ENCODE data around the gene RNF144B. TPM values are rescaled to one million over a fixed set of nuclear protein-coding genes. Genes with fewer than 3 reads are reported as not detected.
"Not testable (repeated sequence)": the region's sequence is repeated elsewhere in the genome, so short reads cannot be mapped to it uniquely, and the experiment has no call there.

Gene RNF144B
- total and polyA plus RNA-seq, 2 donors (not counting 1 experiment from before 2014, with no cell fraction given) = 0.61 to 0.83 TPM

GRCh38 chr6:18353251-18353650, 33.9 kb upstream of the RNF144B start:
- Histone ChIP-seq H3K27me3 (ENCODE audit: control insufficient read depth, insufficient read depth, low read length) (no peaks in the 10 kb centered on the region), H3K4me1 (ENCODE audit: control insufficient read depth, extremely low read depth, insufficient read depth, low read length) (no peaks in the 10 kb centered on the region), H3K79me2 (ENCODE audit: control insufficient read depth, insufficient read depth, low read length) (no peaks in the 10 kb centered on the region), H3K36me3 (ENCODE audit: control insufficient read depth, insufficient read depth, low read length) (no peaks in the 10 kb centered on the region), H4K20me1 (ENCODE audit: control insufficient read depth, extremely low read depth, insufficient read depth, low read length) (no peaks in the 10 kb centered on the region), H3K9ac (ENCODE audit: insufficient read depth, low read length) (no peak overlapping the region), H3K9me3 (ENCODE audit: control insufficient read depth, insufficient read depth, low read depth, low read length) (no peaks in the 10 kb centered on the region), H3K4me2 (ENCODE audit: extremely low read depth, insufficient read depth, low read length) (no peak overlapping the region), H3K4me3 (replicated peaks in 1 of 4; ENCODE audit: control extremely low read depth in 1 of 4, insufficient read depth in 1 of 4, low read depth in 3 of 4, low read length in 4 of 4) (no peak overlapping the region), H2AFZ (ENCODE audit: low read length) (no peak overlapping the region), H3K27ac (ENCODE audit: insufficient read depth, low read length) (no peak overlapping the region)
- DNase-seq (ENCODE audit: low read depth in 2 of 2) = no peak
- no peak for TF ChIP-seq EZH2 (IDR thresholded peaks at IDR 0.05; ENCODE audit: low read length, missing control alignments)
- TF ChIP-seq, protein P1, sequence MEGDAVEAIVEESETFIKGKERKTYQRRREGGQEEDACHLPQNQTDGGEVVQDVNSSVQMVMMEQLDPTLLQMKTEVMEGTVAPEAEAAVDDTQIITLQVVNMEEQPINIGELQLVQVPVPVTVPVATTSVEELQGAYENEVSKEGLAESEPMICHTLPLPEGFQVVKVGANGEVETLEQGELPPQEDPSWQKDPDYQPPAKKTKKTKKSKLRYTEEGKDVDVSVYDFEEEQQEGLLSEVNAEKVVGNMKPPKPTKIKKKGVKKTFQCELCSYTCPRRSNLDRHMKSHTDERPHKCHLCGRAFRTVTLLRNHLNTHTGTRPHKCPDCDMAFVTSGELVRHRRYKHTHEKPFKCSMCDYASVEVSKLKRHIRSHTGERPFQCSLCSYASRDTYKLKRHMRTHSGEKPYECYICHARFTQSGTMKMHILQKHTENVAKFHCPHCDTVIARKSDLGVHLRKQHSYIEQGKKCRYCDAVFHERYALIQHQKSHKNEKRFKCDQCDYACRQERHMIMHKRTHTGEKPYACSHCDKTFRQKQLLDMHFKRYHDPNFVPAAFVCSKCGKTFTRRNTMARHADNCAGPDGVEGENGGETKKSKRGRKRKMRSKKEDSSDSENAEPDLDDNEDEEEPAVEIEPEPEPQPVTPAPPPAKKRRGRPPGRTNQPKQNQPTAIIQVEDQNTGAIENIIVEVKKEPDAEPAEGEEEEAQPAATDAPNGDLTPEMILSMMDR (conservative IDR thresholded peaks at IDR 0.05 in 1 of 2, IDR thresholded peaks at IDR 0.05 in 1 of 2; ENCODE audit: low read depth in 1 of 2, low read length in 2 of 2) = no peak

DNA sequence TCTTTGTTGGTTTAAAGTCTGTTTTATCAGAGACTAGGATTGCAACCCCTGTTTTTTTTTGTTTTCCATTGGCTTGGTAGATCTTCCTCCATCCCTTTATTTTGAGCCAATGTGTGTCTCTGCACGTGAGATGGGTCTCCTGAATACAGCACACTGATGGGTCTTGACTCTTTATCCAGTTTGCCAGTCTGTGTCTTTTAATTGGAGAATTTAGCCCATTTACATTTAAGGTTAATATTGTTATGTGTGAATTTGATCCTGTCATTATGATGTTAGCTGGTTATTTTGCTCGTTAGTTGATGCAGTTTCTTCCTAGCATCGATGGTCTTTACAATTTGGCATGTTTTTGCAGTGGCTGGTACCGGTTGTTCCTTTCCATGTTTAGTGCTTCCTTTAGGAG, 29.6 kb upstream of the RNF144B start:
- H3K79me2 ChIP-seq (ENCODE audit: control insufficient read depth, insufficient read depth, low read length); H3K4me2 ChIP-seq (ENCODE audit: extremely low read depth, insufficient read depth, low read length); H3K9ac ChIP-seq (ENCODE audit: insufficient read depth, low read length); H4K20me1 ChIP-seq (ENCODE audit: control insufficient read depth, extremely low read depth, insufficient read depth, low read length); H3K4me1 ChIP-seq (ENCODE audit: control insufficient read depth, extremely low read depth, insufficient read depth, low read length); DNase-seq (ENCODE audit: low read depth in 2 of 2); H3K36me3 ChIP-seq (ENCODE audit: control insufficient read depth, insufficient read depth, low read length); H2AFZ ChIP-seq (ENCODE audit: low read length); H3K27me3 ChIP-seq (ENCODE audit: control insufficient read depth, insufficient read depth, low read length); H3K27ac ChIP-seq (ENCODE audit: insufficient read depth, low read length); H3K4me3 ChIP-seq (replicated peaks in 1 of 4; ENCODE audit: control extremely low read depth in 1 of 4, insufficient read depth in 1 of 4, low read depth in 3 of 4, low read length in 4 of 4); H3K9me3 ChIP-seq (ENCODE audit: control insufficient read depth, insufficient read depth, low read depth, low read length): not testable (repeated sequence)

- Histone ChIP-seq H3K9ac (ENCODE audit: insufficient read depth, low read length) (no peak overlapping the region), H3K4me1 (ENCODE audit: control insufficient read depth, extremely low read depth, insufficient read depth, low read length) (no peaks in the 10 kb centered on the region), H2AFZ (ENCODE audit: low read length) (no peak overlapping the region), H3K9me3 (ENCODE audit: control insufficient read depth, insufficient read depth, low read depth, low read length) (no peaks in the 10 kb centered on the region), H3K79me2 (ENCODE audit: control insufficient read depth, insufficient read depth, low read length) (no peaks in the 10 kb centered on the region), H4K20me1 (ENCODE audit: control insufficient read depth, extremely low read depth, insufficient read depth, low read length) (no peaks in the 10 kb centered on the region), H3K4me3 (replicated peaks in 1 of 4; ENCODE audit: control extremely low read depth in 1 of 4, insufficient read depth in 1 of 4, low read depth in 3 of 4, low read length in 4 of 4) (no peak overlapping the region), H3K36me3 (ENCODE audit: control insufficient read depth, insufficient read depth, low read length) (no peaks in the 10 kb centered on the region), H3K27ac (ENCODE audit: insufficient read depth, low read length) (no peak overlapping the region), H3K27me3 (ENCODE audit: control insufficient read depth, insufficient read depth, low read length) (no peaks in the 10 kb centered on the region), H3K4me2 (ENCODE audit: extremely low read depth, insufficient read depth, low read length) (no peak overlapping the region)
- TF ChIP-seq EZH2 (IDR thresholded peaks at IDR 0.05; ENCODE audit: low read length, missing control alignments) = no peak
- TF ChIP-seq, protein P1 (conservative IDR thresholded peaks at IDR 0.05 in 1 of 2, IDR thresholded peaks at IDR 0.05 in 1 of 2; ENCODE audit: low read depth in 1 of 2, low read length in 2 of 2) = no peak
- no peak for DNase-seq (ENCODE audit: low read depth in 2 of 2)
These were observed 27.8 kb upstream of the RNF144B start for GRCh38 chr6:18359237-18359885.

Measured in fibroblast of lung (primary cell).